WTC11 (cell line): ENCODE data around the gene SNX25. TPM values are rescaled to one million over a fixed set of nuclear protein-coding genes. Genes with fewer than 3 reads are reported as not detected.

Experiments used
- ATAC-seq: fragments of 200-7000 bp; cut with Tn5 transposase; 2 replicates; pipeline ENCODE4 v1.10.0; 2021; ENCODE audit warnings: mild to moderate bottlenecking, moderate library complexity
- CTCF ChIA-PET: fragments of 300-600 bp; sonication (Branson Sonifier 250); formaldehyde crosslinking; loops from one replicate; lab custom pipeline; 2021; ENCODE audit warnings: antibody characterized with exemption; lab: Charles Lee
- POLR2A ChIA-PET: fragments of 350-600 bp; sonication (Branson Sonifier 250); formaldehyde crosslinking; loops from one replicate; lab custom pipeline; 2021; ENCODE audit warnings: antibody characterized with exemption; lab: Charles Lee
- DNase-seq: peaks from one replicate; pipeline ENCODE4 v3.0.0; 2021; ENCODE audit warnings: low spot score
- H3K27ac Mint-ChIP-seq: 2 replicates; pipeline ENCODE4 v1.8.0; 2021; ENCODE audit warnings: mixed read lengths
- H3K27me3 Mint-ChIP-seq: 2 replicates; pipeline ENCODE4 v1.8.0; 2021; ENCODE audit warnings: low read depth, mild to moderate bottlenecking, moderate library complexity, mixed read lengths
- H3K36me3 Mint-ChIP-seq: 2 replicates; pipeline ENCODE4 v1.8.0; 2021; ENCODE audit warnings: mixed read lengths
- H3K4me1 Mint-ChIP-seq: 2 replicates; pipeline ENCODE4 v1.8.0; 2022; ENCODE audit warnings: mixed read lengths
- H3K4me3 Mint-ChIP-seq: 2 replicates; pipeline ENCODE4 v1.8.0; 2021; ENCODE audit warnings: mild to moderate bottlenecking, moderate library complexity, mixed read lengths
- H3K9me3 Mint-ChIP-seq: 2 replicates; pipeline ENCODE4 v1.8.0; 2021; ENCODE audit warnings: mixed read lengths
- ATF1 ChIP-seq: sonication (generic); formaldehyde crosslinking; IDR thresholded peaks from 2 replicates; pipeline ENCODE4 v1.8.1; 2023; ENCODE audit warnings: mild to moderate bottlenecking, moderate library complexity, missing genetic modification reagents
- ESRRA ChIP-seq: sonication (generic); formaldehyde crosslinking; IDR thresholded peaks from 2 replicates; pipeline ENCODE4 v1.8.1; 2022; ENCODE audit warnings: mild to moderate bottlenecking, missing genetic modification reagents, borderline replicate concordance
- GTF2I ChIP-seq: fragments of 250-450 bp; sonication (Bioruptor Pico); conservative IDR thresholded peaks from 2 replicates; pipeline ENCODE4 v1.4.0; 2021; ENCODE audit warnings: mild to moderate bottlenecking
- NR1H2 ChIP-seq: sonication (generic); formaldehyde crosslinking; IDR thresholded peaks from 2 replicates; pipeline ENCODE4 v1.9.0; 2021; ENCODE audit warnings: mild to moderate bottlenecking, moderate library complexity, missing genetic modification reagents
- NR3C1 ChIP-seq: sonication (generic); formaldehyde crosslinking; conservative IDR thresholded peaks from 2 replicates; pipeline ENCODE4 v1.8.1; 2023; ENCODE audit warnings: low read depth, mild to moderate bottlenecking, missing genetic modification reagents
- OVOL2 ChIP-seq: fragments of 250-450 bp; sonication (Bioruptor Pico); IDR thresholded peaks from 2 replicates; pipeline ENCODE4 v1.9.0; 2021; ENCODE audit warnings: mild to moderate bottlenecking, borderline replicate concordance
- ZNF671 ChIP-seq: fragments of 250-450 bp; sonication (Bioruptor Pico); IDR thresholded peaks from 2 replicates; pipeline ENCODE4 v1.8.0; 2021; ENCODE audit warnings: mild to moderate bottlenecking
- total RNA-seq: library from RNA; stranded (reverse); gene quantifications from 3 replicates; pipeline ENCODE4 v1.2.3, GENCODE V29; 2021
- TF ChIP-seq, protein P1 (sequence below): fragments of 250-450 bp; sonication (Bioruptor Pico); IDR thresholded peaks from 2 replicates; pipeline ENCODE4 v1.9.0; 2021; ENCODE audit warnings: moderate library complexity, mild to moderate bottlenecking, inconsistent platforms, borderline replicate concordance
- TF ChIP-seq, protein P2 (sequence below): fragments of 250-450 bp; sonication (Bioruptor Pico); conservative IDR thresholded peaks from 2 replicates; pipeline ENCODE4 v1.9.0; 2021; ENCODE audit warnings: mild to moderate bottlenecking
- TF ChIP-seq, protein P3 (sequence below): sonication (generic); formaldehyde crosslinking; IDR thresholded peaks from 2 replicates; pipeline ENCODE4 v1.8.1; 2023; ENCODE audit warnings: mild to moderate bottlenecking, missing genetic modification reagents, borderline replicate concordance
- TF ChIP-seq, protein P4 (sequence below): fragments of 200-600 bp; IDR thresholded peaks from 2 replicates; pipeline ENCODE4 v1.8.0; 2022; ENCODE audit warnings: antibody characterized with exemption
- TF ChIP-seq, protein P5 (sequence below): fragments of 250-450 bp; sonication (Bioruptor Pico); IDR thresholded peaks from 2 replicates; pipeline ENCODE4 v1.9.0; 2021; ENCODE audit warnings: mild to moderate bottlenecking

The SNX25 gene
- total RNA-seq, 1 experiment from 2014 or later, result 16.9 TPM

DNA sequence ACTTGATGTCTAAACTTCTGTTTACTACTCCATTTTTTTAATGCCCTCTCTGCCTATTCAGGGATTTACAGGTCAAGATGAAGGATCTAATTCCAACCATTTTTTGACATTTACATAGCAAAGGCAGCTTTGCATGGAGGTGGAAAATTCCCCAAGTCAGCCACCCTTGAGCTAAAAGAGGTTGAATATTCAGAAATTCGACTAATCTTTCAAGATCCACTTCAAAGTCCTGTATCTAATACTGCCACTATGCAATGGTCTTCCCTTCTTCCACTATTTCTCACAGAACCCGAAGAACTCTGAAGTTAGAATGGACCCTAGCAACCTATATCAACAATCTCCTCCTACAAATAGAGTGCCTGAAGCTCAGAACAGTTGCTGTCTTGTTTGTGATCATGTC is 27.2 kb upstream of the SNX25 start:
- Mint-ChIP-seq H3K27ac (peak overlapping the region; percentile 79), H3K36me3 (no peaks in the 10 kb centered on the region; the same call in 1 of the 2 replicates), H3K4me1 (peaks cover 33% of the 10 kb centered on the region), H3K4me3 (peak overlapping the region; percentile 17; the same call in 1 of the 2 replicates), H3K9me3 (no peaks in the 10 kb centered on the region), H3K27me3 (no peaks in the 10 kb centered on the region)
- ChIA-PET POLR2A (interaction anchor here (1.2 kb wide), 1 partner anchor 39 kb away, joined by 4 read pairs; the partner anchor contains the start of gene SLC25A4), CTCF (interaction anchor here (0.6 to 3.5 kb wide), 10 partner anchors 14 to 856 kb away, joined by 3 to 20 read pairs (median 4); no protein-coding TSS in a partner anchor)
- ATAC-seq (no peak; the same call in 1 of the 2 replicates), DNase-seq (no peak)
- TF ChIP-seq NR3C1 (CRISPR knock-in tag), result no peak
- no peak for TF ChIP-seq GTF2I (CRISPR knock-in tag)
- TF ChIP-seq, protein P1, sequence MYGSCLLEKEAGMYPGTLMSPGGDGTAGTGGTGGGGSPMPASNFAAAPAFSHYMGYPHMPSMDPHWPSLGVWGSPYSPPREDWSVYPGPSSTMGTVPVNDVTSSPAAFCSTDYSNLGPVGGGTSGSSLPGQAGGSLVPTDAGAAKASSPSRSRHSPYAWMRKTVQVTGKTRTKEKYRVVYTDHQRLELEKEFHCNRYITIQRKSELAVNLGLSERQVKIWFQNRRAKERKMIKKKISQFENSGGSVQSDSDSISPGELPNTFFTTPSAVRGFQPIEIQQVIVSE (CRISPR knock-in tag), result no peak
- TF ChIP-seq, protein P2, sequence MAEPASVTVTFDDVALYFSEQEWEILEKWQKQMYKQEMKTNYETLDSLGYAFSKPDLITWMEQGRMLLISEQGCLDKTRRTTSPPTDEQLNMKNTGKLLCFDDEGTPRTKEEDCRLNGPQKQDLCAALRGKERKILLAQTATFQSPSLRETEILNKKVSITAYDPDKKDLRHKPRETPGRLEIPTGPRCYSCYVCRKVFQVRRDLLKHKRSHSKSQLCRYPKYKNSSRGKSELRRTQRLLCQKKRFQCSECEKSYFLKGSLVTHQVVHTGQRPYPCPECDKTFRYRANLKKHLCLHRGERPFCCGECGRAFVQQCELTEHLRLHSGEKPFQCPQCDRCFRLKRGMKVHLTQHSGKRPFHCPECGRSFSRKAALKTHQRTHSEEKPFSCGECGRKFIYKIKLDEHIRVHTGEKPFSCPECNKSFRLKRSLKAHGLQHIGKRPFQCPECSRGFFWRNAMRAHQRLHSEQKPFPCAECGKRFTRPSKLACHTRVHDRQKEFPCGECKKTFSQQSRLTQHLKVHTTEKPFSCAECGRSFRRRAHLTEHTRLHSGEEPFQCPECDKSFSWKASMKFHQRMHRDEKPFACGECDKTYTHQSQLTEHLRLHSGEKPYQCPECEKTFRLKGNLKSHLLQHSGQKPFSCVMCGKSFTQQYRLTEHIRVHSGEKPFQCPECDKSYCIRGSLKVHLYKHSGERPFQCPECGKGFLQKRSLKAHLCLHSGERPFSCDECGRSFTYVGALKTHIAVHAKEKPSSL (CRISPR knock-in tag), result no peak
- TF ChIP-seq ATF1, result no peak
- TF ChIP-seq ZNF671 (CRISPR knock-in tag), result no peak
- TF ChIP-seq NR1H2 (CRISPR knock-in tag), result no peak
- no peak for TF ChIP-seq ESRRA (CRISPR knock-in tag)
- TF ChIP-seq, protein P3, sequence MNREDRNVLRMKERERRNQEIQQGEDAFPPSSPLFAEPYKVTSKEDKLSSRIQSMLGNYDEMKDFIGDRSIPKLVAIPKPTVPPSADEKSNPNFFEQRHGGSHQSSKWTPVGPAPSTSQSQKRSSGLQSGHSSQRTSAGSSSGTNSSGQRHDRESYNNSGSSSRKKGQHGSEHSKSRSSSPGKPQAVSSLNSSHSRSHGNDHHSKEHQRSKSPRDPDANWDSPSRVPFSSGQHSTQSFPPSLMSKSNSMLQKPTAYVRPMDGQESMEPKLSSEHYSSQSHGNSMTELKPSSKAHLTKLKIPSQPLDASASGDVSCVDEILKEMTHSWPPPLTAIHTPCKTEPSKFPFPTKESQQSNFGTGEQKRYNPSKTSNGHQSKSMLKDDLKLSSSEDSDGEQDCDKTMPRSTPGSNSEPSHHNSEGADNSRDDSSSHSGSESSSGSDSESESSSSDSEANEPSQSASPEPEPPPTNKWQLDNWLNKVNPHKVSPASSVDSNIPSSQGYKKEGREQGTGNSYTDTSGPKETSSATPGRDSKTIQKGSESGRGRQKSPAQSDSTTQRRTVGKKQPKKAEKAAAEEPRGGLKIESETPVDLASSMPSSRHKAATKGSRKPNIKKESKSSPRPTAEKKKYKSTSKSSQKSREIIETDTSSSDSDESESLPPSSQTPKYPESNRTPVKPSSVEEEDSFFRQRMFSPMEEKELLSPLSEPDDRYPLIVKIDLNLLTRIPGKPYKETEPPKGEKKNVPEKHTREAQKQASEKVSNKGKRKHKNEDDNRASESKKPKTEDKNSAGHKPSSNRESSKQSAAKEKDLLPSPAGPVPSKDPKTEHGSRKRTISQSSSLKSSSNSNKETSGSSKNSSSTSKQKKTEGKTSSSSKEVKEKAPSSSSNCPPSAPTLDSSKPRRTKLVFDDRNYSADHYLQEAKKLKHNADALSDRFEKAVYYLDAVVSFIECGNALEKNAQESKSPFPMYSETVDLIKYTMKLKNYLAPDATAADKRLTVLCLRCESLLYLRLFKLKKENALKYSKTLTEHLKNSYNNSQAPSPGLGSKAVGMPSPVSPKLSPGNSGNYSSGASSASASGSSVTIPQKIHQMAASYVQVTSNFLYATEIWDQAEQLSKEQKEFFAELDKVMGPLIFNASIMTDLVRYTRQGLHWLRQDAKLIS, result no peak

DNA sequence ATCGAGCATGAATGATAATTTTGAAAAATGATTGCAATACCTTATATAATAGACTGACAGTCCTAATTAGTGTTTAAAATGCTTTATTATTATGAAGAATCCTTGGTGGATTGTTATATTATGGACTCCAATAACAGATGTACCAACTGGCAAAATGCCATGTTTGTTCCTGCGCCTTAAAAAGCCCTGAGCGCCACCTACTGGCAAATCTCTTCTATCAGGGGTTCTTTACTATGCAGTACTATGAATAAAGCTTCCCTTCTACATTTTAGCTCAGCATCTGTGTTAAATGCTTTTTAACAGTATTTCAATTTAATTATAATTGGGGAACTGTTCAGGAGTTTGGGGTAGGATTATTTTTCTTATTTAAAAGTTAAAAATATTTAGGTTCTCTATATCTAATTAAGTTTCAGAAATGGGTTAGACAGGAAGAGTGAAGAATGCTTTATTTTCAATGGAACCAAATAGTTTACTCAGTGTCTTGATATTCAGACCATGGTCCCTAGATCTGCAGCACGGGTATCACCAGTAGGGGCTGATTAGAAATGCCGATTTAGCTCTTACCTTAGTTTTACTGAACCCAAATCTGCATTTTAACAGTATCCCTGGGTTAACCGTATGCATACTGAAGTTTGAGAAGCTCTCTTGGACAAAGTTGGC is 25.6 kb upstream of the SNX25 start:
- H3K36me3 Mint-ChIP-seq, result peaks cover 3% of the 10 kb centered on the region
- POLR2A ChIA-PET, result interaction anchor here (1.0 kb wide), 1 partner anchor 26 kb away, joined by 5 read pairs; no protein-coding TSS in a partner anchor

More for the DNA sequence above, 25.6 kb upstream of the SNX25 start:
- DNase-seq, result peak; percentile 72
- H3K27ac Mint-ChIP-seq, result peak overlapping the region; percentile 83; the same call in 1 of the 2 replicates
- no peaks in the 10 kb centered on the region for H3K27me3 Mint-ChIP-seq
- peaks cover 30% of the 10 kb centered on the region for H3K4me1 Mint-ChIP-seq
- CTCF ChIA-PET, result interaction anchor here (0.5 to 3.5 kb wide), 46 partner anchors 9 to 375 kb away, joined by 3 to 21 read pairs (median 4); partner anchors contain the start of genes ANKRD37, PDLIM3, SLC25A4 and SNX25
- TF ChIP-seq, protein P4, sequence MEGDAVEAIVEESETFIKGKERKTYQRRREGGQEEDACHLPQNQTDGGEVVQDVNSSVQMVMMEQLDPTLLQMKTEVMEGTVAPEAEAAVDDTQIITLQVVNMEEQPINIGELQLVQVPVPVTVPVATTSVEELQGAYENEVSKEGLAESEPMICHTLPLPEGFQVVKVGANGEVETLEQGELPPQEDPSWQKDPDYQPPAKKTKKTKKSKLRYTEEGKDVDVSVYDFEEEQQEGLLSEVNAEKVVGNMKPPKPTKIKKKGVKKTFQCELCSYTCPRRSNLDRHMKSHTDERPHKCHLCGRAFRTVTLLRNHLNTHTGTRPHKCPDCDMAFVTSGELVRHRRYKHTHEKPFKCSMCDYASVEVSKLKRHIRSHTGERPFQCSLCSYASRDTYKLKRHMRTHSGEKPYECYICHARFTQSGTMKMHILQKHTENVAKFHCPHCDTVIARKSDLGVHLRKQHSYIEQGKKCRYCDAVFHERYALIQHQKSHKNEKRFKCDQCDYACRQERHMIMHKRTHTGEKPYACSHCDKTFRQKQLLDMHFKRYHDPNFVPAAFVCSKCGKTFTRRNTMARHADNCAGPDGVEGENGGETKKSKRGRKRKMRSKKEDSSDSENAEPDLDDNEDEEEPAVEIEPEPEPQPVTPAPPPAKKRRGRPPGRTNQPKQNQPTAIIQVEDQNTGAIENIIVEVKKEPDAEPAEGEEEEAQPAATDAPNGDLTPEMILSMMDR, result peak; percentile 41
- TF ChIP-seq, protein P5, sequence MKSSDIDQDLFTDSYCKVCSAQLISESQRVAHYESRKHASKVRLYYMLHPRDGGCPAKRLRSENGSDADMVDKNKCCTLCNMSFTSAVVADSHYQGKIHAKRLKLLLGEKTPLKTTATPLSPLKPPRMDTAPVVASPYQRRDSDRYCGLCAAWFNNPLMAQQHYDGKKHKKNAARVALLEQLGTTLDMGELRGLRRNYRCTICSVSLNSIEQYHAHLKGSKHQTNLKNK (CRISPR knock-in tag), result no peak
- TF ChIP-seq OVOL2 (CRISPR knock-in tag), result no peak
- TF ChIP-seq, all 79 proteins: peak for 1
- Mint-ChIP-seq H3K4me3 (no peak overlapping the region), H3K9me3 (no peaks in the 10 kb centered on the region)
- peak; percentile 78 for ATAC-seq
